GM19099 (cell line): ENCODE measurements around the gene COX19.

Experiments used
- POLR2A ChIP-seq: IDR thresholded peaks from 3 replicates; pipeline ENCODE4 v1.6.1; 2011; ENCODE audit warnings: low read depth; ENCODE audit not compliant: insufficient read length; ENCODE audit errors: extremely low read depth

COX19 gene

GRCh38 chr7:997404-998395 lies 22.4 kb upstream of the COX19 start:
- TF ChIP-seq POLR2A: no peak

- no peak for TF ChIP-seq POLR2A
These were observed 20.9 kb upstream of the COX19 start for GRCh38 chr7:996079-996872.

GRCh38 chr7:995571-995970 lies 20.2 kb upstream of the COX19 start:
- TF ChIP-seq POLR2A: no peak

GRCh38 chr7:994592-995308 lies 19.4 kb upstream of the COX19 start:
- no peak for TF ChIP-seq POLR2A

GRCh38 chr7:992709-993607 lies 17.6 kb upstream of the COX19 start:
- no peak for TF ChIP-seq POLR2A

- no peak for TF ChIP-seq POLR2A
These were observed 16.6 kb upstream of the COX19 start for GRCh38 chr7:991729-992656.

GRCh38 chr7:990933-991728 lies 15.8 kb upstream of the COX19 start:
- no peak for TF ChIP-seq POLR2A

- TF ChIP-seq POLR2A: no peak
These were observed 15.1 kb upstream of the COX19 start for GRCh38 chr7:990352-990932.

GRCh38 chr7:988963-989529 lies 13.7 kb upstream of the COX19 start:
- no peak for TF ChIP-seq POLR2A

- no peak for TF ChIP-seq POLR2A
These were observed 13.1 kb upstream of the COX19 start for GRCh38 chr7:988426-988911.

- TF ChIP-seq POLR2A: no peak
These were observed 12.6 kb upstream of the COX19 start for GRCh38 chr7:987909-988308.
